GM12878 (cell line): ENCODE results near the gene KCNJ10. TPM values are rescaled to one million over a fixed set of nuclear protein-coding genes. Genes with fewer than 3 reads are reported as not detected.

Experiments used
- ATAC-seq: fragments of 200-7000 bp; cut with Tn5 transposase; 3 replicates; pipeline ENCODE4 v1.9.1; 2020; ENCODE audit warnings: mild to moderate bottlenecking, moderate library complexity
- BruUV-seq: library from RNA; stranded (reverse); fragments of 400-500 nt; replicated peaks from 2 replicates; lab custom pipeline; 2021; lab: Mats Ljungman, UMichigan
- CTCF ChIA-PET: fragments of 300-600 bp; sonication (Branson Sonifier 250); formaldehyde crosslinking; extraction: SDS; loops from one replicate; lab custom pipeline; 2021; ENCODE audit warnings: inconsistent platforms; lab: Yijun Ruan, JAX
- POLR2A ChIA-PET: fragments of 350-600 bp; formaldehyde crosslinking; extraction: SDS; loops from one replicate; lab custom pipeline; 2021; ENCODE audit warnings: inconsistent platforms; lab: Charles Lee
- RAD21 ChIA-PET: fragments of 300-600 bp; sonication (Branson Sonifier 250); formaldehyde crosslinking; loops from one replicate; lab custom pipeline; 2023; ENCODE audit warnings: antibody characterized with exemption; ENCODE audit not compliant: unreplicated experiment; lab: Charles Lee
- SMC1A ChIA-PET: fragments of 300-600 bp; sonication (Branson Sonifier 250); formaldehyde crosslinking; loops from one replicate; lab custom pipeline; 2023; ENCODE audit not compliant: unreplicated experiment, uncharacterized antibody; lab: Charles Lee
- DNase-seq: peaks from one replicate; pipeline ENCODE4 v3.0.0-alpha.2; 2011; ENCODE audit warnings: low read depth, low spot score
- FAIRE-seq: peaks from 3 replicates; lab custom pipeline; 2011; peaks lifted over from hg19 to GRCh38; lab: Jason Lieb, UNC
- H2AFZ ChIP-seq: 2 replicates; pipeline ENCODE4 v1.6.0; 2011; ENCODE audit warnings: low read depth, low read length, control low read depth; ENCODE audit not compliant: control insufficient read depth
- H3K27ac ChIP-seq: 2 replicates; pipeline ENCODE4 v1.5.1; 2011; ENCODE audit warnings: control low read depth; ENCODE audit not compliant: control insufficient read depth, insufficient read depth
- H3K27me3 ChIP-seq, 2 experiments: replicated peaks in 1 of 2; 2 replicates each; pipeline versions ENCODE4 v1.6.0 to v1.6.1; 2011; ENCODE audit warnings: low read length in 1 of 2; ENCODE audit not compliant: control insufficient read depth in 2 of 2, insufficient read depth in 2 of 2
- H3K36me3 ChIP-seq, 2 experiments: 2 replicates each; pipeline ENCODE4 v1.5.1; 2011; ENCODE audit warnings: low read length in 1 of 2; ENCODE audit not compliant: control insufficient read depth in 2 of 2, insufficient read depth in 2 of 2
- H3K4me1 ChIP-seq: 2 replicates; pipeline ENCODE4 v1.6.1; 2011; ENCODE audit warnings: mild to moderate bottlenecking, low read length, moderate library complexity, mixed read lengths; ENCODE audit not compliant: control insufficient read depth, insufficient read depth
- H3K4me2 ChIP-seq: 2 replicates; pipeline ENCODE4 v1.6.0; 2011; ENCODE audit warnings: control low read depth; ENCODE audit not compliant: control insufficient read depth, insufficient read depth
- H3K4me3 ChIP-seq: fragments of 200-600 bp; sonication (generic); 2 replicates; pipeline ENCODE4 v1.5.1; 2016
- H3K79me2 ChIP-seq: 2 replicates; pipeline ENCODE4 v1.6.0; 2011; ENCODE audit warnings: low read length; ENCODE audit not compliant: control insufficient read depth, insufficient read depth
- H3K9ac ChIP-seq: 2 replicates; pipeline ENCODE4 v1.8.0; 2011; ENCODE audit warnings: low read length, control low read depth, mixed read lengths; ENCODE audit not compliant: control insufficient read depth, insufficient read depth
- H3K9me3 ChIP-seq: replicated peaks from 3 replicates; pipeline ENCODE4 v1.5.1; 2011; ENCODE audit warnings: mild to moderate bottlenecking, low read length; ENCODE audit not compliant: control insufficient read depth, insufficient read depth
- H4K20me1 ChIP-seq: 2 replicates; pipeline ENCODE4 v1.6.0; 2011; ENCODE audit not compliant: control insufficient read depth, insufficient read depth
- CHD4 ChIP-seq: fragments of 200-600 bp; sonication (generic); IDR thresholded peaks from 2 replicates; pipeline ENCODE4 v1.6.1; 2016; ENCODE audit warnings: mild to moderate bottlenecking
- EED ChIP-seq: sonication (generic); IDR thresholded peaks from 2 replicates; pipeline ENCODE4 v1.6.1; 2016; ENCODE audit warnings: antibody characterized with exemption, low read depth
- FOXK2 ChIP-seq: fragments of 450-650 bp; IDR thresholded peaks from 2 replicates; pipeline ENCODE4 v1.6.1; 2017; ENCODE audit warnings: mild to moderate bottlenecking, moderate library complexity
- HDAC6 ChIP-seq: fragments of 200-600 bp; sonication (generic); IDR thresholded peaks from one replicate; pipeline ENCODE4 v1.8.0; 2017; ENCODE audit warnings: antibody characterized with exemption; ENCODE audit not compliant: unreplicated experiment
- IRF3 ChIP-seq: fragments of 450-650 bp; IDR thresholded peaks from 2 replicates; pipeline ENCODE4 v1.6.1; 2014; ENCODE audit warnings: mild to moderate bottlenecking
- IRF4 ChIP-seq: IDR thresholded peaks from 2 replicates; pipeline ENCODE4 v1.6.1; 2011; ENCODE audit warnings: low read depth, low read length
- KDM1A ChIP-seq: fragments of 200-600 bp; sonication (generic); IDR thresholded peaks from 2 replicates; pipeline ENCODE4 v1.6.1; 2016; ENCODE audit warnings: borderline replicate concordance
- NBN ChIP-seq: fragments of 450-650 bp; IDR thresholded peaks from 2 replicates; pipeline ENCODE4 v1.6.1; 2016
- NFXL1 ChIP-seq: fragments of 450-650 bp; IDR thresholded peaks from 2 replicates; pipeline ENCODE4 v1.6.1; 2017; ENCODE audit warnings: antibody characterized with exemption, mild to moderate bottlenecking, borderline replicate concordance
- NFYB ChIP-seq: IDR thresholded peaks from 2 replicates; pipeline ENCODE4 v1.6.1; 2011; ENCODE audit warnings: low read depth, mild to moderate bottlenecking, low read length, improper control_type of control experiment, moderate library complexity; ENCODE audit not compliant: insufficient read depth
- NR2F1 ChIP-seq: fragments of 450-650 bp; conservative IDR thresholded peaks from 2 replicates; pipeline ENCODE4 v1.6.1; 2017; ENCODE audit warnings: mild to moderate bottlenecking
- PBX3 ChIP-seq: IDR thresholded peaks from 2 replicates; pipeline ENCODE4 v1.6.1; 2011; ENCODE audit warnings: mild to moderate bottlenecking, low read depth, low read length, moderate library complexity; ENCODE audit not compliant: insufficient replicate concordance
- RCOR1 ChIP-seq: conservative IDR thresholded peaks from 2 replicates; pipeline ENCODE4 v1.6.1; 2012; ENCODE audit warnings: low read depth, low read length, improper control_type of control experiment
- SMAD5 ChIP-seq: IDR thresholded peaks from 2 replicates; pipeline ENCODE4 v1.6.1; 2016; ENCODE audit warnings: antibody characterized with exemption, low read depth
- STAT3 ChIP-seq: IDR thresholded peaks from 2 replicates; pipeline ENCODE4 v1.6.1; 2011; ENCODE audit warnings: low read depth, low read length, improper control_type of control experiment
- SUPT20H ChIP-seq: IDR thresholded peaks from 2 replicates; pipeline ENCODE4 v1.6.1; 2011; ENCODE audit warnings: low read depth, mild to moderate bottlenecking, low read length, moderate library complexity, borderline replicate concordance; ENCODE audit not compliant: control insufficient read depth
- ZNF207 ChIP-seq: fragments of 450-650 bp; IDR thresholded peaks from 2 replicates; pipeline ENCODE4 v1.6.1; 2014; ENCODE audit warnings: antibody characterized with exemption, mild to moderate bottlenecking, borderline replicate concordance
- WGBS: methylation state at CpG from one replicate; pipeline ENCODE4 v1.1.6; 2016; ENCODE audit warnings: low lambda C conversion rate; ENCODE audit not compliant: insufficient replicate concordance, insufficient coverage; ENCODE audit errors: missing lambda C conversion rate; 5-methylcytosine and 5-hydroxymethylcytosine counted together
- in situ Hi-C: fragments of 300-500 bp; cut with MboI; formaldehyde crosslinking; loops from 9 replicates; pipeline ENCODE4 v1.14.3; 2018; ENCODE audit warnings: mixed read lengths
- intact Hi-C: fragments of 100-400 bp; cut with micrococcal nuclease; formaldehyde crosslinking; loops from one replicate; pipeline ENCODE4 v1.14.2; 2022; ENCODE audit not compliant: unreplicated experiment
- polyA plus RNA-seq, 11 experiments: library from polyadenylated mRNA; depleted of rRNA in 4 of 11; unstranded in 6 of 11; stranded (reverse) in 5 of 11; fragments of >200 nt; fragmentation: Nextera tagmentation in 4 of 11; fragmentation: Illumina TruSeq in 1 of 11; extraction: Ambion mirVana in 4 of 11; extraction: Trizol in 1 of 11; gene quantifications; 1 replicate in 1 of 11; 2 replicates in 10 of 11; pipeline versions ENCODE4 v1.2.1 to v1.2.3, GENCODE V29; 2011 to 2016; ENCODE audit warnings: inconsistent platforms in 2 of 11, missing spikeins in 2 of 11, low read depth in 1 of 11
- total RNA-seq, 4 experiments: library from RNA; depleted of rRNA in 3 of 4; stranded (reverse); fragments of >200 nt in 3 of 4; fragmentation: Illumina TruSeq in 1 of 4; extraction: Trizol in 1 of 4; gene quantifications; 2 replicates each; pipeline versions ENCODE4 v1.2.1 to v1.2.3, GENCODE V29; 2013 to 2021

Gene KCNJ10
- total and polyA plus RNA-seq, 10 of the 15 experiments (the other 5 are each of a cell fraction or from before 2014, with no cell fraction given): 0.01 to 0.29 (median 0.09) TPM; not detected in 2

GRCh38 chr1:159991513-159991912 lies 78.4 kb downstream of the KCNJ10 start (continued):
- TF ChIP-seq STAT3 (no peak), IRF4 (no peak)

GRCh38 chr1:159990005-159990404 lies 80.0 kb downstream of the KCNJ10 start:
- ChIA-PET CTCF (interaction anchor here (1.0 to 3.2 kb wide), 2 partner anchors 11 to 17 kb away, joined by 4 to 27 read pairs; no protein-coding TSS in a partner anchor), RAD21 (interaction anchor here (2.0 kb wide), 1 partner anchor 17 kb away, joined by 4 read pairs; no protein-coding TSS in a partner anchor), POLR2A (no interaction called here), SMC1A (no interaction called here)
- 47% methylated on average over 5 of the region's 5 CpGs for WGBS
- H3K9me3 ChIP-seq: no peaks in the 10 kb centered on the region
- no peak for FAIRE-seq
- no peaks in the 10 kb centered on the region for H3K79me2 ChIP-seq
- no peak overlapping the region for H2AFZ ChIP-seq
- no peak overlapping the region for H3K27ac ChIP-seq
- H3K9ac ChIP-seq: no peak overlapping the region
- TF ChIP-seq KDM1A (no peak), NBN (no peak), NFYB (no peak), CHD4 (no peak), RCOR1 (no peak), IRF3 (no peak), HDAC6 (no peak), PBX3 (no peak), ZNF207 (no peak), EED (no peak), SMAD5 (no peak), SUPT20H (no peak), NR2F1 (no peak), FOXK2 (no peak), NFXL1 (no peak)
- no peaks in the 10 kb centered on the region for H4K20me1 ChIP-seq
- intact Hi-C loops (no loop called here), in situ Hi-C loops (no loop called here)
- H3K4me2 ChIP-seq: no peak overlapping the region
- ATAC-seq: no peak
- no peak overlapping the region for H3K4me3 ChIP-seq
- no peaks in the 10 kb centered on the region for H3K36me3 ChIP-seq
- H3K4me1 ChIP-seq: no peaks in the 10 kb centered on the region
- DNase-seq: no peak
- H3K27me3 ChIP-seq: no peaks in the 10 kb centered on the region; a peak in 2 of 4 replicates
- BruUV-seq: no TSS peak
